Ishikawa (cell line): ENCODE results near the gene GC.

Experiments
- CEBPB ChIP-seq: IDR thresholded peaks from 2 replicates; pipeline ENCODE4 v1.6.1; 2012
- CREB1 ChIP-seq: IDR thresholded peaks from 2 replicates; pipeline ENCODE4 v1.6.1; 2012; ENCODE audit warnings: low read depth
- EGR1 ChIP-seq: IDR thresholded peaks from 2 replicates; pipeline ENCODE4 v1.6.1; 2012
- EP300 ChIP-seq: IDR thresholded peaks from 2 replicates; pipeline ENCODE4 v1.6.1; 2012; ENCODE audit warnings: borderline replicate concordance
- FOXM1 ChIP-seq: IDR thresholded peaks from 2 replicates; pipeline ENCODE4 v1.6.1; 2012; ENCODE audit warnings: low read depth, borderline replicate concordance
- MAX ChIP-seq: IDR thresholded peaks from 2 replicates; pipeline ENCODE4 v1.6.1; 2012
- NFIC ChIP-seq: IDR thresholded peaks from 2 replicates; pipeline ENCODE4 v1.6.1; 2012
- RAD21 ChIP-seq: IDR thresholded peaks from 2 replicates; pipeline ENCODE4 v1.6.1; 2012; ENCODE audit warnings: low read depth
- REST ChIP-seq: IDR thresholded peaks from 2 replicates; pipeline ENCODE4 v1.6.1; 2012; ENCODE audit warnings: low read depth, mild to moderate bottlenecking
- TAF1 ChIP-seq: IDR thresholded peaks from 2 replicates; pipeline ENCODE4 v1.6.1; 2012; ENCODE audit warnings: low read depth, mild to moderate bottlenecking
- TCF12 ChIP-seq: IDR thresholded peaks from 2 replicates; pipeline ENCODE4 v1.6.1; 2012; ENCODE audit warnings: low read depth
- TEAD4 ChIP-seq: IDR thresholded peaks from 2 replicates; pipeline ENCODE4 v1.6.1; 2012
- USF1 ChIP-seq: IDR thresholded peaks from 2 replicates; pipeline ENCODE4 v1.6.1; 2012
- YY1 ChIP-seq: IDR thresholded peaks from 2 replicates; pipeline ENCODE4 v1.6.1; 2012; ENCODE audit warnings: low read depth
- ZBTB7A ChIP-seq: IDR thresholded peaks from 2 replicates; pipeline ENCODE4 v1.6.1; 2012; ENCODE audit warnings: low read depth

Gene GC

GRCh38 chr4:71774136-71774535 lies 9.7 kb downstream of the GC start:
- TF ChIP-seq MAX (no peak), EGR1 (no peak), FOXM1 (no peak), REST (no peak), NFIC (no peak), CREB1 (no peak), EP300 (no peak), YY1 (no peak), USF1 (no peak), TCF12 (no peak), RAD21 (no peak), ZBTB7A (no peak)

- no peak for TF ChIP-seq RAD21
- TF ChIP-seq CEBPB = no peak
- TF ChIP-seq REST = no peak
- no peak for TF ChIP-seq FOXM1
- TF ChIP-seq USF1 = no peak
- TF ChIP-seq NFIC = no peak
- TF ChIP-seq TEAD4 = no peak
- no peak for TF ChIP-seq EP300
- TF ChIP-seq ZBTB7A = no peak
- no peak for TF ChIP-seq TCF12
- no peak for TF ChIP-seq EGR1
- no peak for TF ChIP-seq MAX
- TF ChIP-seq TAF1 = no peak
- no peak for TF ChIP-seq YY1
- TF ChIP-seq CREB1 = no peak
These were observed 10.9 kb downstream of the GC start for GRCh38 chr4:71773004-71773403.

- TF ChIP-seq YY1 (no peak), TAF1 (no peak), RAD21 (no peak), USF1 (no peak), TEAD4 (no peak), REST (no peak), NFIC (no peak), MAX (no peak), TCF12 (no peak), CEBPB (no peak), ZBTB7A (no peak), FOXM1 (no peak), CREB1 (no peak), EP300 (no peak), EGR1 (no peak)
These were observed 11.3 kb downstream of the GC start for GRCh38 chr4:71772592-71772991.

GRCh38 chr4:71771613-71772012 lies 12.3 kb downstream of the GC start:
- no peak for TF ChIP-seq NFIC
